SKM-1 (cell line): Measurements from ENCODE around the gene SERPINB6.
"Not testable (repeated sequence)": the region's sequence is repeated elsewhere in the genome, so short reads cannot be mapped to it uniquely, and the experiment has no call there.

Experiments used
- DNase-seq: peaks from one replicate; lab custom pipeline; 2025; ENCODE audit not compliant: unreplicated experiment; lab: John Stamatoyannopoulos, UW

SERPINB6 gene

GRCh38 chr6:2959909-2960719 is 11.3 kb downstream of the SERPINB6 start:
- no peak for DNase-seq

DNA sequence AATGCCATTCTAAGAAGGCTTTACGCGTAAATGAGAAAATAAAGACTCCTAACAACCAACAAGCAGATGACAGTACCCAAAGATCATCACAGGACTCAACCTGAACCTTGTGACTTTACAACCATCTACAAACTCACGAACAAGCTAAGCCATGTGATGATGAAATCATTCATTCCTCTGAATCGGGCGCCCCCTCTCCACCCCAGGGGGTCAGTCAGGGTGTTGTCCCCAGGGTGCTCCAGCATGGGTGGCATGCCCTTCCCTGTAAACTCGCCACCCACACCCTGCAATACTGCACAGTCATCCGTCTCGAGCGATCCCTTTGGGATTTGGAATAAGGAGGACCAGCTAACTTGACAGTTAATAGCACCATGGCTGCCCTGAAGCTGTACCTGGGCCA is 12.6 kb downstream of the SERPINB6 start:
- DNase-seq: no peak

GRCh38 chr6:2958331-2958711 is 13.0 kb downstream of the SERPINB6 start:
- DNase-seq: no peak

GRCh38 chr6:2957696-2958330 is 13.6 kb downstream of the SERPINB6 start:
- no peak for DNase-seq

- DNase-seq: no peak
Observed at GRCh38 chr6:2956930-2957685, 14.3 kb downstream of the SERPINB6 start.

DNA sequence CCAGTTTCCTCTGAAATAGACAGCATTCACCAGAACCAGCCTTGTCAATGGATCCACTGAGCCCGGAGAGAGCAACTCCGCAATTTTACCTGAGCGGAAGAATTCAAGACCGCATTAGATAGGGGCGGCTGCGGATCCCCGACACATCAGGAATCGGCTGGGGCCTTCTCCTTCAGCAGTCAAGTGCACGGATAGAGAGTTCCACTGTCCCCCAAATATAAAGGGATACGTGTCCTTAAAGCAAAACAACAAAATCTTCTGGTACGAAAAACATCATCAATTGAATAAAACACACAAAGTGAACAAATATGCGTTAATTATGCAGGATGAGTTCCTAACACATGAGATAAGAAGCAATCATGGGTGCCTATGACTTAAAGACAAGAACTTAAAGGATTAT is 18.3 kb downstream of the SERPINB6 start:
- no peak for DNase-seq

DNA sequence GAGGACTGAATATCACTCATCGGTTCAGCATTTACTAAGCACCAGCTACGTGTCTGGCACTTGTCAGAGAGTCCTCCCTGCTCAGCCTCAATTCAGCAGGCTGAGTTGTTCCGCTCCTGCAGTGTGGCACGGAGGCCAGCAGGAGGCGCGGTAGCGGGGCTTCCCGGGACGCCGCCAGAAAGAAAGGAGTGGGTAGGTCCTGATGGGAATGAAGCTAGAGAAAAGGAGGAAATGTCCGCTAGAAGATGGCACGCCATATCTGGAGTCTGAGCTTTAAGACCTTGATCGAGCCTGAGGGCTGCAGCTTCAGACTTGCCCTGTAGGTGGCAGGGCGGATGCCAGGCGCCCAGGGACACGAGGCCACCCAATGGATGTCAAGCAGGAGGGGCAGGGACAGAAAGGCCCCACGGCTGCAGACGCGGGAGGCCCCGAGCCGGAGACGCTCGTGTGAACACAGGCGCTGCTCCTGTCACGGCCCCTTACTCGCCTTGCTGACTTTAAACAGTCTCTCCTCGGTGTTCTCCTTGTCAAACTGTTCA is 18.7 kb downstream of the SERPINB6 start:
- DNase-seq: no peak

DNA sequence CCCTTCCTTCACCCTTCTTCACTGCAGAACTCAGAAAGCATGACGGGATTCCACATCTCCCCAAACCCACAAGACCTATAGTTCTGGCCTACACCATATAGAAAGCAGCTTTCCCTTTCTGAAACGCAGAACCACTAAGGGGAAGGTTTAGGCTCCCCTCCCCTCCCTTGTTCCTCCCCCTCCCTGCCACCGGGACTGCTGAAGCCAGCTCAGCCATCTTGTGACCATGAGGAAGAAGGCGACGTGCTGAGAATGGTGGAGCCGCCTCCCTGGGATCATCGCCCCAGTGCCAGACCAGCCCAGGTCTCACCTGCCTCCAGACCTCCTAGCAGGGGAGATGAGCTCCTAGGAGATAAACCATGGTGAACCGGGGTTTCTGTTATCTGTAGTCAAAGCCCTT is 19.6 kb downstream of the SERPINB6 start:
- no peak for DNase-seq

DNA sequence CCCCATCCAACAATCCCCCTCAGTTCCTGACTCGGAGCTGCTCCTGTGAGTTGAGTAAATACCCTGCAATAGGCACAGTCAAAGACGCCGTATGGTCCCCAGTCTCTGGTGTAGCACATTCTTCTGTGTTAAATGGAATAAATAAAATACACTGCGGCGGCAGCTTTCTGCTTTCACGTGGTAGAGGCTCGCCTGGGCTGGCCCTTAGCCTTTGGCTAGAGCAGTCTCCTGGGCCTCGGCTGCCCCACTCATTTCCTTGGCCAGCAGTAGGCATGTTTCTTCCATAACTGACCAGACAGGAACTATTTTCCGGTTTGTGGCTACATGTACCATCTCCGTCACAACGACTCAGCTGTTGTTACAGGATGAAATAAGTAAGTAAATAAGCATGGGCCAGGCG is 20.7 kb downstream of the SERPINB6 start:
- DNase-seq: no peak

GRCh38 chr6:2949536-2950083 is 21.8 kb downstream of the SERPINB6 start:
- no peak for DNase-seq

DNA sequence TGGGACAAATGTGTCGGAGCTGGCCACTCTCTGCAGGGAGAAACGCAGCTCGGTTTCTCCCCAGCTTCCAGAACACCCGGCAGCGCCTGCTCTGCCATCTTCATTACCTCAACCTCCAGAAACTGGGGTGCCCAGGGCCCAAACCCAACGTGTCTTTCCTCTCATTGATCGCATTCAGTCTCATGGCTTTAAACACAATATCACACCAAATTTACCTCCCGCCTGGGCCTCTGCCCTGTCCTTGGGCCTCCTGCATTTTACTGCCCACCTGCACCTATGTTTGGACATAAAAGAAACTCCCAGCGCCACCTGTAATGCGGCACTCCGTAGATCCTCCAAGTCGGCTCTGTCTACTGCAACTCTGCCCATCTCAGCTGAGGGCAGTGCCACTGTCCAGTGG is 22.2 kb downstream of the SERPINB6 start:
- DNase-seq: no peak

GRCh38 chr6:2948228-2949025 is 22.9 kb downstream of the SERPINB6 start:
- no peak for DNase-seq

GRCh38 chr6:2947445-2947844 is 23.9 kb downstream of the SERPINB6 start:
- no peak for DNase-seq

GRCh38 chr6:2945153-2945452 is 26.3 kb downstream of the SERPINB6 start:
- DNase-seq: no peak

GRCh38 chr6:2944405-2945152 is 26.8 kb downstream of the SERPINB6 start:
- DNase-seq: no peak

- no peak for DNase-seq
Observed at GRCh38 chr6:2943564-2943955, 27.8 kb downstream of the SERPINB6 start.

DNA sequence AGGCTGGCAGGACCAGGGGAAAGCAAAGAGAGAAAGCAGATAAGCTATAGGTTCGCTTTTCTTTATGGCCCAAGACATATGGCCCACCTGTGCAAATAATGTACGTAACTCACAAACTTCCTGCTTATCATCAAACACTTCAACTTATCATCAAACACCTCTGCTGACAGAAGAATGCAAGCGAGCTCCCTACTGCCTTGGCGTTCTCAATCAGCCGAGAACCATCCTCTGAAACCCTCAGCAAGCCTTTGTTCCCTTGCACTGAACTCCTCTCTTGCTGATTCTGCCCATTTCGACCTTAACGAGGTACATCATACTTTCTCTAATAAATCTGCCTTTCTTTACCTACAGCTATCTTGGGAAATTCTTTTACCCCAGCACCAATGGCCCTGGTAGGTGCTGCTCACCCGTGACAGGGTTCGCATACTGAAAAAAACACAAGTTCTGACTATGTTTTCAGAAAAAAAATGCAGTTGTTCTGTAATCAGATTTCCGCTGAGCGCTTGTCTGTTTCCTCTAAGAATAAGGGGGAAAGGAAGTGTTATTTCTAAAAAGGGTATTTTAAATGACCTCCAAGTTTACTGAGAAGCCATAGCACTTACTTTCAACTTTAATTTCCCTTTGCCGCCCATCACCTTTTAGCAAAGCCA is 28.3 kb downstream of the SERPINB6 start:
- no peak for DNase-seq

DNA sequence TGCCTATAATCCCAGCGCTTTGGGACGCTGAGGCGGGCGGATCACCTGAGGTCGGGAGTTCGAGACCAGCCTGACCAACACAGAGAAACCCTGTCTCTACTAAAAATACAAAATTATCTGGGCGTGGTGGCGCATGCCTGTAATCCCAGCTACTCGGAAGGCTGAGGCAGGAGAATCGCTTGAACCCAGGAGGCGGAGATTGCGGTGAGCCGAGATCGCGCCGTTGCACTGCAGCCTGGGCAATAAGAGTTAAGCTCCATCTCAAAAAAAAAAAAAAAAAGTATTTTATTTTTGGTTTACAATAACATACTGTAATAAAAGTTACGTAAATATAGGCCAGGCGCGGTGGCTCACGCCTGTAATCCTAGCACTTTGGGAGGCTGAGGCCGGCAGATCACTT is 29.3 kb downstream of the SERPINB6 start:
- DNase-seq: not testable (repeated sequence)

DNA sequence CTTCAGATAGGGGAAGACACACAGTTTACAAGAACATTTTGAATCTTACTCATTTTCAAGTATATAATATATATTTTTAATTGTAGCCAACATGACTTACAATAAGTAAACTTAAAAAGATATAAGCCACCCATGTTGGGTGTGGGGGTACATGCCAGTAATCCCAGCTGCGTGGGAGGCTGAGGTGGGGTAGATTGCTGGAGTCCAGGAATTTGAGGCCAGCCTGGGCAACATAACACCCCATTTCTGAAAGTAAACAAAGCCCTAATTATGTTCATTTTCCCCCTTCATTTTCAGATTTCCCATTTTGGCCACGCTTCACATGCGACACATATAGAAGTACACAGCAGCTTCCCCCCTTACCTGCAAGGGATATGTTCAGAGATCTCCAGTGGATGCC is 30.5 kb downstream of the SERPINB6 start:
- no peak for DNase-seq
